Coronary artery (tissue), 2 donors: ENCODE data around the gene HOXB9.

Source experiments
- DNase-seq: peaks from one replicate; pipeline ENCODE4 v3.0.0-alpha.2; 2017; ENCODE audit warnings: low spot score
- H3K27ac ChIP-seq, 2 donors: fragments of 200-600 bp; sonication (generic); one replicate each; pipeline ENCODE4 v1.5.1; 2016 to 2019
- H3K4me3 ChIP-seq: fragments of 200-600 bp; sonication (generic); 2 replicates; pipeline ENCODE4 v1.5.1; 2016; ENCODE audit warnings: mild to moderate bottlenecking, moderate library complexity
- TF ChIP-seq, protein P1 (sequence below): fragments of 200-600 bp; sonication (generic); IDR thresholded peaks from one replicate; pipeline ENCODE4 v1.5.1; 2019; ENCODE audit warnings: antibody characterized with exemption

Gene HOXB9

GRCh38 chr17:48601539-48602425, 24.4 kb downstream of the HOXB9 start:
- DNase-seq = no peak
- Histone ChIP-seq H3K4me3 (no peak overlapping the region), H3K27ac (no peak overlapping the region)
- TF ChIP-seq, protein P1, sequence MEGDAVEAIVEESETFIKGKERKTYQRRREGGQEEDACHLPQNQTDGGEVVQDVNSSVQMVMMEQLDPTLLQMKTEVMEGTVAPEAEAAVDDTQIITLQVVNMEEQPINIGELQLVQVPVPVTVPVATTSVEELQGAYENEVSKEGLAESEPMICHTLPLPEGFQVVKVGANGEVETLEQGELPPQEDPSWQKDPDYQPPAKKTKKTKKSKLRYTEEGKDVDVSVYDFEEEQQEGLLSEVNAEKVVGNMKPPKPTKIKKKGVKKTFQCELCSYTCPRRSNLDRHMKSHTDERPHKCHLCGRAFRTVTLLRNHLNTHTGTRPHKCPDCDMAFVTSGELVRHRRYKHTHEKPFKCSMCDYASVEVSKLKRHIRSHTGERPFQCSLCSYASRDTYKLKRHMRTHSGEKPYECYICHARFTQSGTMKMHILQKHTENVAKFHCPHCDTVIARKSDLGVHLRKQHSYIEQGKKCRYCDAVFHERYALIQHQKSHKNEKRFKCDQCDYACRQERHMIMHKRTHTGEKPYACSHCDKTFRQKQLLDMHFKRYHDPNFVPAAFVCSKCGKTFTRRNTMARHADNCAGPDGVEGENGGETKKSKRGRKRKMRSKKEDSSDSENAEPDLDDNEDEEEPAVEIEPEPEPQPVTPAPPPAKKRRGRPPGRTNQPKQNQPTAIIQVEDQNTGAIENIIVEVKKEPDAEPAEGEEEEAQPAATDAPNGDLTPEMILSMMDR = no peak

- no peak overlapping the region for H3K27ac ChIP-seq
- TF ChIP-seq, protein P1 = no peak
- DNase-seq = no peak
- no peak overlapping the region for H3K4me3 ChIP-seq
These were observed 25.0 kb downstream of the HOXB9 start for GRCh38 chr17:48601207-48601538.

- Histone ChIP-seq H3K27ac (no peak overlapping the region), H3K4me3 (no peak overlapping the region)
- TF ChIP-seq, protein P1 = no peak
- no peak for DNase-seq
These were observed 25.7 kb downstream of the HOXB9 start for GRCh38 chr17:48600244-48601098.

GRCh38 chr17:48599354-48599753, 26.8 kb downstream of the HOXB9 start:
- TF ChIP-seq, protein P1 = no peak
- Histone ChIP-seq H3K4me3 (no peak overlapping the region), H3K27ac (no peak overlapping the region)
- DNase-seq = no peak

GRCh38 chr17:48598736-48599135, 27.4 kb downstream of the HOXB9 start:
- TF ChIP-seq, protein P1 = no peak
- no peak for DNase-seq
- H3K4me3 ChIP-seq = no peak overlapping the region
- no peak overlapping the region for H3K27ac ChIP-seq

DNA sequence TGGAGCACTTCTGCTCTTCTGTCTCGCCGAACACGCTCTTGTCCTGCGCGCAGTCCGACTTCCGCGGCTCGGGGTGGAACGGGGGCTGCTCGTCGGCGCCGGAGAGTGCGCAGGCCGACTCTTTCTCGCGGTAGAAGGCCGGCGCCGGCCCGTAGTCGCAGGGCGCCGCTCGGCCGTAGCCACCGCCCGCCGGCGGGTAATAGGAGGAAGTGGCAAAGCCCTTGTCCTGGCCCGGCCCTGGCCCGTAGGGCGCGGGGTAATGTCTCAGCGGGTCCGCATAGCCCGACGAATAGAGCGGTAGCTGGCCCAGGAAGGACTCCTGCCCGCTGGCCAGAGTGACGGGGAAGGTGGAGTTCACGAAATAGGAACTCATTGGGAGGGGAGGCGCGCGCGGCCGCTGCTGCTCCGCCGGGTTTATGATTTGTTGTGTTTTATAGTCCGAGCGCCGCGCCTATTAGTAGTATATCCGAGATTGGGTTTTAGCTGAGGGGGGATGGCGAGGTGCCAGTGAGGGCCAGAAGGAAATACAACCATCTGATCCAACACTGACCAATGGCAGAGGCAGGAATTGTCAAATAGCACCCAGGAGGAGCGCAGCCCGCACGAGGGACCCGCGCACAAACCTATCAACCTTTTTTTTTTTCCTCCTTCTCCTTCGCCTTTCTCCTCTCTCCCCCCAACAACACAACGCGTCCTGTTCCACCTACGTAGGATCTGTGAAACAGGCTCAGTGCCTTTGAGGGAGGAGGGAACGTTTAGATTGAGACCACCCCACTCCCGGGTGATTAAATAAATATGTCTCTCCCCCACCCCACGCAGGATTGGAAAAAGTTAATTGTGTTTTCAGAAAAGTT, 28.2 kb downstream of the HOXB9 start:
- DNase-seq = no peak
- TF ChIP-seq, protein P1 = no peak
- peak overlapping the region in 1 of 2 donors; percentile 43 for H3K27ac ChIP-seq
- H3K4me3 ChIP-seq = peak overlapping the region; percentile 69
